Lower leg skin (tissue), 4 donors: ENCODE data around the gene FNDC3B. TPM values are rescaled to one million over a fixed set of nuclear protein-coding genes. Genes with fewer than 3 reads are reported as not detected.
"Not testable (repeated sequence)": the region's sequence is repeated elsewhere in the genome, so short reads cannot be mapped to it uniquely, and the experiment has no call there.

Source experiments
- DNase-seq, 2 donors: peaks; one replicate each; pipeline ENCODE4 v3.0.0-alpha.2; 2019; ENCODE audit warnings: low spot score in 2 of 2
- H3K4me3 ChIP-seq: fragments of 200-600 bp; sonication (generic); 2 replicates; pipeline ENCODE4 v1.5.1; 2017; ENCODE audit warnings: mild to moderate bottlenecking, low read depth; ENCODE audit not compliant: poor library complexity, severe bottlenecking
- CTCF ChIP-seq, 3 donors: fragments of 450-650 bp; IDR thresholded peaks; one replicate each; pipeline ENCODE4 v1.5.1; 2016; ENCODE audit warnings: antibody characterized with exemption in 3 of 3, mild to moderate bottlenecking in 3 of 3, moderate library complexity in 2 of 3
- POLR2A ChIP-seq, 2 donors: fragments of 450-650 bp; IDR thresholded peaks; one replicate each; pipeline ENCODE4 v1.6.1; 2016 to 2017; ENCODE audit warnings: antibody characterized with exemption in 2 of 2, mild to moderate bottlenecking in 1 of 2, moderate library complexity in 1 of 2
- WGBS, 2 donors: methylation state at CpG; one replicate each; pipeline ENCODE4 v1.1.5; 2018; 5-methylcytosine and 5-hydroxymethylcytosine counted together
- intact Hi-C: fragments of 100-400 bp; cut with DNase I; formaldehyde crosslinking; loops from one replicate; pipeline ENCODE4 v1.15.0; 2023; ENCODE audit warnings: low total_unique reads
- total RNA-seq, 4 donors: library from RNA; depleted of rRNA; stranded (reverse); fragments of >200 nt; gene quantifications; one replicate each; pipeline ENCODE4 v1.1.0, GENCODE V29; 2016

The FNDC3B gene
- 10 to 100 TPM; 22.9 to 39.3 (median 23.2) TPM for total RNA-seq

DNA sequence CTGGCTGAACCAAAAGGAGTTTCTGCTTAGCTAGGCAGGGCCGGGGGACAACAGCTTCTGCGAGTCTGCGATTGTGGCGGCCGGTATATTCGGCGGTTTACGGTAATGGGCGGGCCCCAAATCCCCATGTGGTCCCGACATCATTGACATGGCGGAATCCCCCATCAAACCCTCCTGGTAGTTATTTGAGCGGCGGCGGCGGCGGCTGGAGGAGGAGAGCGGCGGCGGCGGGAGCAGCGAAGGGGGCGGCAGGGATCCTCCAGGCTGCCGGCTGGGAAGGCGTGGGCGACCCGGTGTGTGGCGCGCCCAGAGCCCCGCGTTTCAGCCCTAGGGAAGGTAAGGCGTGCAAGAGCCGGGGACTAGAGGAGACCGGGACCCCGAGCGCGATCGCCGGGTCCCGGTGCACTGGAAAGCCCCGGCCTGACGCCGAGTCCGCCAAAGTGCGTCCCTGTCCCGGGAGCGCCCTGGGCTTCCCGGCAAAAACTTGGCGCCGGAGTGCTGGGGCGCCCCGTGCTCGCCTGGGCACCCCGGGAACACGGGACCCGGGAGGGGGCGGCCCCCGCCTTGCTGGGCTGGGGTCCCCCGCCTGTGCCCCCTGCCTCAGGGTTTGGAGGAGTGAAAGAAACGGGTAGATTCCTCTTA is at the start of gene FNDC3B:
TSS of gene FNDC3B (plus strand) at position 143 of the 642 bp plus-strand sequence. CDS start 72,902 bp downstream, outside the sequence.
- TF ChIP-seq POLR2A (IDR thresholded peaks at IDR 0.05) = peak in 1 of 2 donors; percentile 52
- no peak for TF ChIP-seq CTCF (IDR thresholded peaks at IDR 0.05)
- peak; percentile 95 to 98 for DNase-seq
- peak within 1 kb of the TSS; percentile 85 for H3K4me3 ChIP-seq
- intact Hi-C loops = no loop called here
- WGBS, 2 donors = 0 to 1% methylated on average over 32 to 53 of the region's 59 CpGs

- WGBS, 2 donors = 93 to 95% methylated on average over 3 of the region's 3 CpGs
- DNase-seq, intact Hi-C loops: not testable (repeated sequence)
These were observed 49.1 kb upstream of the FNDC3B start for GRCh38 chr3:171990239-171990638.

DNA sequence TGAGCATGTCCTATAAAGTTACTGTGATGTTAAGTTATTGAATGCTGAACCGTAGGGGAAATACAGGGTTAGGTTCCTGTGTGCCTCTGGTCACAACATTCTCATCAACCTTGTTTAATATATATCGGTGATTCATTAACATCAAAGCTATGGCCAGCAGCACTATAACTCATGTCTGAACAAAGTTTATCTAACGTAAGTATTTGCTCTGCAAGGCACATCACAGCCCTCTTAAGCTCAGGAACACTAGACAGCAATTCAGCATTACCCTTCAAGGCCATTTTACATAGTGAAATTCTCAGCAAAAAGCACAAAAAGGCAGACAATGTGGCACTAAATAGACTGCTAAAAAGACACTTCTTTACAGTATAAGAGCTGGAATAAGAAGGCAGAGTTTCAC is 48.2 kb upstream of the FNDC3B start:
- no peak overlapping the region for H3K4me3 ChIP-seq
- 51 to 61% methylated on average over 3 of the region's 3 CpGs for whole genome bisulfite sequencing, 2 donors
- no peak for DNase-seq
- intact Hi-C loops = no loop called here
- TF ChIP-seq CTCF (IDR thresholded peaks at IDR 0.05) (no peak), POLR2A (IDR thresholded peaks at IDR 0.05) (no peak)

More at GRCh38 chr3:171990239-171990638, 49.1 kb upstream of the FNDC3B start:
- H3K4me3 ChIP-seq = not testable (repeated sequence)

DNA sequence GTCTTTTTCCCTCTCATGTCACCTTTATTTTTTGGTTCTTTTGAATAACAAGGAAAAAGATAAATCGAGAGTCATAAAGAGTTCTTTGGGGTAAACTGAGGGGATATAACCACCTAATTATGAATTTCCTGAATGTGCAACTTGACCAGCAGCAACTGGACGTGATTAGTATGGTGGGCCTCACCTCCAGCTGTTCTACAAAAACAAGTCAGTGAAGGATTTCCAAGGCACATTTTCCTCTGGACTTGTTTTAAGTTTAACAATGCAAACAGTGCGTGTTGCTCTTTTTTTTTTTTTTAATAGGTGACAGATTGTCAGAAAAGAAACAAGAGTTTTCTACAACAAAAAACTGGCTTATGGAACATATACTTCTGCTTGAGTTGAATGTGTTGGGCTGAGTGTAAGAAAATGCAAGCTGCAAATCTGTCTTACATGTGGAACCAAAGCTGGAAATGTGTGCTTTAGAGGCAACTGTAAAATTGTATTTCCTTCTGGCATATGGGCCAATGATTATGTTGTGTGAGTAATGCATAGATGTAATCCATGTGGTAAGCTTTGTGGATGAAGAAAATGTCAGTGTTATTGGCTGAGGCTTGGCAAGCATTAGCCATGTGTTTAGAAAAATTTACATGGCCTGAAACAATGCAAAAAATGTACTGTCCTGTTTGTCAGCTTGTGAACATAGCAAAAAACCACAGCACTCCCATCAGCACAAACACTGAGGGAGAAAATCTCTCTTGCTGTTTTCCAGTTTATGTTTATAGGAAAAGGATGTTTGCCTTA is 44.5 kb upstream of the FNDC3B start:
- no peak overlapping the region for H3K4me3 ChIP-seq
- DNase-seq = no peak
- intact Hi-C loops = no loop called here
- 51 to 52% methylated on average over 3 of the region's 3 CpGs for WGBS, 2 donors
- TF ChIP-seq CTCF (IDR thresholded peaks at IDR 0.05) (no peak), POLR2A (IDR thresholded peaks at IDR 0.05) (no peak)

DNA sequence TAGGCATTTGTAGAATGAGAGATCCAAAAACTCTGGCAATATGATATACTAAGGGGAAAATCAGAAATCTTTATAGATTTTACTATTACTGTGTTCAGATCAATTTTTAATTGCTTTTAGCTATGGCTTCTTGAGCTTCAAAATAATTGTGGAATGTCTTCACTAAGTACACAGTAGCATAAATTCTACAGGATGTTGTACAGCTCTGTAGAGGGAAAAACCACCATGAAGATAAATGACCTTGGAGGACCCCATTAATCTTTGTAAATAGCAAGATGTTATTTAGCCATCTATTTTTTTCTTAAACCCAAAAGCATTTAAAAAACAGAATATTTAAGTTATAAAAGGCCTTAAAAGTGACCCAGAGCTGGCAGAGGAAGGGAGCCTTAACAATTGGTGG is 43.9 kb upstream of the FNDC3B start:
- no peak for TF ChIP-seq POLR2A (IDR thresholded peaks at IDR 0.05)
- no peak for TF ChIP-seq CTCF (IDR thresholded peaks at IDR 0.05)
- H3K4me3 ChIP-seq = no peak overlapping the region
- no peak for DNase-seq
- intact Hi-C loops = no loop called here

- no peak for DNase-seq
- no peak overlapping the region for H3K4me3 ChIP-seq
- TF ChIP-seq CTCF (IDR thresholded peaks at IDR 0.05) = no peak
- 98 to 99% methylated on average over 2 of the region's 2 CpGs for WGBS, 2 donors
- intact Hi-C loops = no loop called here
These were observed 43.1 kb upstream of the FNDC3B start for GRCh38 chr3:171996178-171996817.

GRCh38 chr3:171998731-171999130 is 40.6 kb upstream of the FNDC3B start:
- DNase-seq, H3K4me3 ChIP-seq, intact Hi-C loops: not testable (repeated sequence)
- 95 to 96% methylated on average over 7 to 11 of the region's 24 CpGs for WGBS, 2 donors

DNA sequence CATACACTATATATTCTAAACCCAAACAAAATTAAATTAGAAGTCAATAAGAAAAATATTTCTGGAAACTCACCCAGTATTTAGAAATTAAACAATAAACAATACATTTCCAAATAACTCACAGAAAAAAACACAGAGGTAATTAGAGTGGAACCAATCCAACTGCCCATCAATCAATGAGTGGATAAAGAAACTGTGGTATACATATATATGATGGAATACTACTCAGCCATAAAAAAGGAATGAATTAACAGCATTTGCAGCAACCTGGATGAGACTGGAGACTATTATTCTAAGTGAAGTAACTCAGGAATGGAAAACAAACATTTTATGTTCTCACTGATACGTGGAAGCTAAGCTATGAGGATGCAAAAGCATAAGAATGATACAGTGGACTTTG is 37.8 kb upstream of the FNDC3B start:
- DNase-seq, H3K4me3 ChIP-seq, intact Hi-C loops: not testable (repeated sequence)
- 91 to 97% methylated on average over 1 of the region's 1 CpG for WGBS, 2 donors
